GM12878 (cell line): ENCODE data around the gene CDK5R1. TPM values are rescaled to one million over a fixed set of nuclear protein-coding genes. Genes with fewer than 3 reads are reported as not detected.

Experiments
- BACH1 ChIP-seq: fragments of 450-650 bp; IDR thresholded peaks from 2 replicates; pipeline ENCODE4 v1.6.1; 2017; ENCODE audit warnings: mild to moderate bottlenecking, borderline replicate concordance
- BHLHE40 ChIP-seq, 2 experiments: fragments of 450-650 bp in 1 of 2; IDR thresholded peaks; 2 replicates each; pipeline ENCODE4 v1.6.1; 2011 to 2017; ENCODE audit warnings: low read depth in 2 of 2, borderline replicate concordance in 1 of 2, improper control_type of control experiment in 1 of 2, low read length in 1 of 2, mild to moderate bottlenecking in 1 of 2
- FOS ChIP-seq: IDR thresholded peaks from 3 replicates; pipeline ENCODE4 v1.6.1; 2011; ENCODE audit warnings: borderline replicate concordance; ENCODE audit not compliant: insufficient read length; ENCODE audit errors: extremely low read depth
- FOXK2 ChIP-seq: fragments of 450-650 bp; IDR thresholded peaks from 2 replicates; pipeline ENCODE4 v1.6.1; 2017; ENCODE audit warnings: mild to moderate bottlenecking, moderate library complexity
- MXI1 ChIP-seq: fragments of 150-350 bp; IDR thresholded peaks from 2 replicates; pipeline ENCODE4 v1.6.1; 2011; ENCODE audit warnings: low read depth, mild to moderate bottlenecking, inconsistent platforms, low read length, improper control_type of control experiment
- ZBED1 ChIP-seq: IDR thresholded peaks from 2 replicates; pipeline ENCODE4 v1.6.1; 2016; ENCODE audit warnings: borderline replicate concordance
- polyA plus RNA-seq, 11 experiments: library from polyadenylated mRNA; depleted of rRNA in 4 of 11; unstranded in 6 of 11; stranded (reverse) in 5 of 11; fragments of >200 nt; fragmentation: Nextera tagmentation in 4 of 11; fragmentation: Illumina TruSeq in 1 of 11; extraction: Ambion mirVana in 4 of 11; extraction: Trizol in 1 of 11; gene quantifications; 1 replicate in 1 of 11; 2 replicates in 10 of 11; pipeline versions ENCODE4 v1.2.1 to v1.2.3, GENCODE V29; 2011 to 2016; ENCODE audit warnings: inconsistent platforms in 2 of 11, missing spikeins in 2 of 11, low read depth in 1 of 11
- total RNA-seq, 4 experiments: library from RNA; depleted of rRNA in 3 of 4; stranded (reverse); fragments of >200 nt in 3 of 4; fragmentation: Illumina TruSeq in 1 of 4; extraction: Trizol in 1 of 4; gene quantifications; 2 replicates each; pipeline versions ENCODE4 v1.2.1 to v1.2.3, GENCODE V29; 2013 to 2021
- TF ChIP-seq, protein P1 (sequence below): fragments of 450-650 bp; conservative IDR thresholded peaks from 2 replicates; pipeline ENCODE4 v1.6.1; 2017; ENCODE audit warnings: mild to moderate bottlenecking, moderate library complexity
- TF ChIP-seq, protein P2 (sequence below): fragments of 450-650 bp; IDR thresholded peaks from 2 replicates; pipeline ENCODE4 v1.6.1; 2016; ENCODE audit warnings: mild to moderate bottlenecking
- TF ChIP-seq, protein P3 (sequence below): fragments of 450-650 bp; formaldehyde crosslinking; IDR thresholded peaks from 2 replicates; pipeline ENCODE4 v1.4.0; 2022; ENCODE audit warnings: mild to moderate bottlenecking, moderate library complexity
- TF ChIP-seq, protein P4 (sequence below): IDR thresholded peaks from 2 replicates; pipeline ENCODE4 v1.6.1; 2012; ENCODE audit warnings: low read length, inconsistent platforms
- TF ChIP-seq, protein P5 (sequence below): IDR thresholded peaks from 2 replicates; pipeline ENCODE4 v1.6.1; 2012; ENCODE audit warnings: low read depth, low read length, improper control_type of control experiment
- TF ChIP-seq, protein P6 (sequence below): fragments of 450-650 bp; IDR thresholded peaks from 2 replicates; pipeline ENCODE4 v1.6.1; 2018; ENCODE audit warnings: borderline replicate concordance, mild to moderate bottlenecking; ENCODE audit not compliant: partially characterized antibody
- TF ChIP-seq, protein P7 (sequence below): fragments of 450-650 bp; IDR thresholded peaks from 2 replicates; pipeline ENCODE4 v1.6.1; 2018; ENCODE audit warnings: mild to moderate bottlenecking, low read depth, moderate library complexity; ENCODE audit not compliant: partially characterized antibody

CDK5R1 gene
- total and polyA plus RNA-seq, 10 of the 15 experiments (the other 5 are each of a cell fraction or from before 2014, with no cell fraction given): 1.1 to 28.3 (median 12.2) TPM

DNA sequence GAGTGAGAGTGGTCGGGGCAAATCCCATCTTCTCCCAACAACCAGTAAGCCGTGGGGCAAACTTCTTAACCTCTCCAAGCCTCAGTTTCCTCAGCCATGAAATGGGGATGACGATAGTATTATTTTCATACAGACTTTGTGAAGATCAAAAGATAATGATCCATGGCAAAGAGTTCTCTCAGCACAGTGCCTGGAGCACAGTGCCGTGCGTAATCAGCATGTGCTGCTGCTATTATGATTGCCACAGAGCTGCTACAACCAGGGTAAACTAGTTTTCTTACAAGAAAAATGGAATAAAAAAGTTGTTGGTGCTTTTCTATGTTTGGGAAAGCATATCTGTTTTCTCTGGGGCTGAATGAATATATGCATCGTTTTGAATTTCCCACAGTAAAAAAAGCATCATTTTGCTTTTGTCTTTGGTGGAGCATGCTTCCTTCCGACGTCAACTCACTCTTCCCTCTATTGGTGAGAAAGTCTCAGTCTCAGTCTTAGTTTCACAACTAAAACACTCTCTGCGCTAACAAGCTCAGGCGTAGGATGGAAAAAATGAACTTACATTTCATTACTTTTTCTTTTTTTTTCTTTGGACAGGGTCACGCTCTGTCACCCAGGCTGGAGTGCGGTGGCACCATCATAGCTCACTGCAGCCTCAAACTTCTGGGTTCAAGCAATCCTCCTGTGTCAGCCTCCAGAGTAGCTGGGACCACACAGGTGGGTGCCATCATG is 37.2 kb downstream of the CDK5R1 start (continued):
- TF ChIP-seq, protein P1, sequence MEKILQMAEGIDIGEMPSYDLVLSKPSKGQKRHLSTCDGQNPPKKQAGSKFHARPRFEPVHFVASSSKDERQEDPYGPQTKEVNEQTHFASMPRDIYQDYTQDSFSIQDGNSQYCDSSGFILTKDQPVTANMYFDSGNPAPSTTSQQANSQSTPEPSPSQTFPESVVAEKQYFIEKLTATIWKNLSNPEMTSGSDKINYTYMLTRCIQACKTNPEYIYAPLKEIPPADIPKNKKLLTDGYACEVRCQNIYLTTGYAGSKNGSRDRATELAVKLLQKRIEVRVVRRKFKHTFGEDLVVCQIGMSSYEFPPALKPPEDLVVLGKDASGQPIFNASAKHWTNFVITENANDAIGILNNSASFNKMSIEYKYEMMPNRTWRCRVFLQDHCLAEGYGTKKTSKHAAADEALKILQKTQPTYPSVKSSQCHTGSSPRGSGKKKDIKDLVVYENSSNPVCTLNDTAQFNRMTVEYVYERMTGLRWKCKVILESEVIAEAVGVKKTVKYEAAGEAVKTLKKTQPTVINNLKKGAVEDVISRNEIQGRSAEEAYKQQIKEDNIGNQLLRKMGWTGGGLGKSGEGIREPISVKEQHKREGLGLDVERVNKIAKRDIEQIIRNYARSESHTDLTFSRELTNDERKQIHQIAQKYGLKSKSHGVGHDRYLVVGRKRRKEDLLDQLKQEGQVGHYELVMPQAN: peak; percentile 55; the same call in 1 of the 2 replicates
- TF ChIP-seq BHLHE40 (IDR thresholded peaks at IDR 0.05; ENCODE audit: borderline replicate concordance in 1 of 2, low read depth in 2 of 2, low read length in 1 of 2) (peak in 1 of 2 experiments; percentile 47; a peak in 1 of 4 replicates), MXI1 (peak; percentile 37; the same call in 1 of the 2 replicates), FOXK2 (no peak), BACH1 (peak; percentile 58), FOS (no peak), ZBED1 (peak; percentile 69; the same call in 1 of the 2 replicates)
- TF ChIP-seq, protein P2, sequence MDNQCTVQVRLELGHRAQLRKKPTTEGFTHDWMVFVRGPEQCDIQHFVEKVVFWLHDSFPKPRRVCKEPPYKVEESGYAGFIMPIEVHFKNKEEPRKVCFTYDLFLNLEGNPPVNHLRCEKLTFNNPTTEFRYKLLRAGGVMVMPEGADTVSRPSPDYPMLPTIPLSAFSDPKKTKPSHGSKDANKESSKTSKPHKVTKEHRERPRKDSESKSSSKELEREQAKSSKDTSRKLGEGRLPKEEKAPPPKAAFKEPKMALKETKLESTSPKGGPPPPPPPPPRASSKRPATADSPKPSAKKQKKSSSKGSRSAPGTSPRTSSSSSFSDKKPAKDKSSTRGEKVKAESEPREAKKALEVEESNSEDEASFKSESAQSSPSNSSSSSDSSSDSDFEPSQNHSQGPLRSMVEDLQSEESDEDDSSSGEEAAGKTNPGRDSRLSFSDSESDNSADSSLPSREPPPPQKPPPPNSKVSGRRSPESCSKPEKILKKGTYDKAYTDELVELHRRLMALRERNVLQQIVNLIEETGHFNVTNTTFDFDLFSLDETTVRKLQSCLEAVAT: peak; percentile 95
- TF ChIP-seq, protein P3, sequence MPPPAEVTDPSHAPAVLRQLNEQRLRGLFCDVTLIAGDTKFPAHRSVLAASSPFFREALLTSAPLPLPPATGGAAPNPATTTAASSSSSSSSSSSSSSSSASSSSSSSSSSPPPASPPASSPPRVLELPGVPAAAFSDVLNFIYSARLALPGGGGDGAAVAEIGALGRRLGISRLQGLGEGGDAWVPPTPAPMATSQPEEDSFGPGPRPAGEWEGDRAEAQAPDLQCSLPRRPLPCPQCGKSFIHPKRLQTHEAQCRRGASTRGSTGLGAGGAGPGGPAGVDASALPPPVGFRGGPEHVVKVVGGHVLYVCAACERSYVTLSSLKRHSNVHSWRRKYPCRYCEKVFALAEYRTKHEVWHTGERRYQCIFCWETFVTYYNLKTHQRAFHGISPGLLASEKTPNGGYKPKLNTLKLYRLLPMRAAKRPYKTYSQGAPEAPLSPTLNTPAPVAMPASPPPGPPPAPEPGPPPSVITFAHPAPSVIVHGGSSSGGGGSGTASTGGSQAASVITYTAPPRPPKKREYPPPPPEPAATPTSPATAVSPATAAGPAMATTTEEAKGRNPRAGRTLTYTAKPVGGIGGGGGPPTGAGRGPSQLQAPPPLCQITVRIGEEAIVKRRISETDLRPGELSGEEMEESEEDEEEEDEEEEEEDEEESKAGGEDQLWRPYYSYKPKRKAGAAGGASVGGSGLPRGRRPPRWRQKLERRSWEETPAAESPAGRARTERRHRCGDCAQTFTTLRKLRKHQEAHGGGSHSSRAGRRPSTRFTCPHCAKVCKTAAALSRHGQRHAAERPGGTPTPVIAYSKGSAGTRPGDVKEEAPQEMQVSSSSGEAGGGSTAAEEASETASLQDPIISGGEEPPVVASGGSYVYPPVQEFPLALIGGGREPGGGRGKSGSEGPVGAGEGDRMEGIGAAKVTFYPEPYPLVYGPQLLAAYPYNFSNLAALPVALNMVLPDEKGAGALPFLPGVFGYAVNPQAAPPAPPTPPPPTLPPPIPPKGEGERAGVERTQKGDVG: no peak
- TF ChIP-seq, protein P4, sequence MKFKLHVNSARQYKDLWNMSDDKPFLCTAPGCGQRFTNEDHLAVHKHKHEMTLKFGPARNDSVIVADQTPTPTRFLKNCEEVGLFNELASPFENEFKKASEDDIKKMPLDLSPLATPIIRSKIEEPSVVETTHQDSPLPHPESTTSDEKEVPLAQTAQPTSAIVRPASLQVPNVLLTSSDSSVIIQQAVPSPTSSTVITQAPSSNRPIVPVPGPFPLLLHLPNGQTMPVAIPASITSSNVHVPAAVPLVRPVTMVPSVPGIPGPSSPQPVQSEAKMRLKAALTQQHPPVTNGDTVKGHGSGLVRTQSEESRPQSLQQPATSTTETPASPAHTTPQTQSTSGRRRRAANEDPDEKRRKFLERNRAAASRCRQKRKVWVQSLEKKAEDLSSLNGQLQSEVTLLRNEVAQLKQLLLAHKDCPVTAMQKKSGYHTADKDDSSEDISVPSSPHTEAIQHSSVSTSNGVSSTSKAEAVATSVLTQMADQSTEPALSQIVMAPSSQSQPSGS: peak; percentile 95
- TF ChIP-seq, protein P5, sequence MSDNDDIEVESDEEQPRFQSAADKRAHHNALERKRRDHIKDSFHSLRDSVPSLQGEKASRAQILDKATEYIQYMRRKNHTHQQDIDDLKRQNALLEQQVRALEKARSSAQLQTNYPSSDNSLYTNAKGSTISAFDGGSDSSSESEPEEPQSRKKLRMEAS: peak; percentile 65; the same call in 1 of the 2 replicates
- TF ChIP-seq, protein P6, sequence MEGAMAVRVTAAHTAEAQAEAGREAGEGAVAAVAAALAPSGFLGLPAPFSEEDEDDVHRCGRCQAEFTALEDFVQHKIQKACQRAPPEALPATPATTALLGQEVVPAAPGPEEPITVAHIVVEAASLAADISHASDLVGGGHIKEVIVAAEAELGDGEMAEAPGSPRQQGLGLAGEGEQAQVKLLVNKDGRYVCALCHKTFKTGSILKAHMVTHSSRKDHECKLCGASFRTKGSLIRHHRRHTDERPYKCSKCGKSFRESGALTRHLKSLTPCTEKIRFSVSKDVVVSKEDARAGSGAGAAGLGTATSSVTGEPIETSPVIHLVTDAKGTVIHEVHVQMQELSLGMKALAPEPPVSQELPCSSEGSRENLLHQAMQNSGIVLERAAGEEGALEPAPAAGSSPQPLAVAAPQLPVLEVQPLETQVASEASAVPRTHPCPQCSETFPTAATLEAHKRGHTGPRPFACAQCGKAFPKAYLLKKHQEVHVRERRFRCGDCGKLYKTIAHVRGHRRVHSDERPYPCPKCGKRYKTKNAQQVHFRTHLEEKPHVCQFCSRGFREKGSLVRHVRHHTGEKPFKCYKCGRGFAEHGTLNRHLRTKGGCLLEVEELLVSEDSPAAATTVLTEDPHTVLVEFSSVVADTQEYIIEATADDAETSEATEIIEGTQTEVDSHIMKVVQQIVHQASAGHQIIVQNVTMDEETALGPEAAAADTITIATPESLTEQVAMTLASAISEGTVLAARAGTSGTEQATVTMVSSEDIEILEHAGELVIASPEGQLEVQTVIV: no peak
- TF ChIP-seq, protein P7, sequence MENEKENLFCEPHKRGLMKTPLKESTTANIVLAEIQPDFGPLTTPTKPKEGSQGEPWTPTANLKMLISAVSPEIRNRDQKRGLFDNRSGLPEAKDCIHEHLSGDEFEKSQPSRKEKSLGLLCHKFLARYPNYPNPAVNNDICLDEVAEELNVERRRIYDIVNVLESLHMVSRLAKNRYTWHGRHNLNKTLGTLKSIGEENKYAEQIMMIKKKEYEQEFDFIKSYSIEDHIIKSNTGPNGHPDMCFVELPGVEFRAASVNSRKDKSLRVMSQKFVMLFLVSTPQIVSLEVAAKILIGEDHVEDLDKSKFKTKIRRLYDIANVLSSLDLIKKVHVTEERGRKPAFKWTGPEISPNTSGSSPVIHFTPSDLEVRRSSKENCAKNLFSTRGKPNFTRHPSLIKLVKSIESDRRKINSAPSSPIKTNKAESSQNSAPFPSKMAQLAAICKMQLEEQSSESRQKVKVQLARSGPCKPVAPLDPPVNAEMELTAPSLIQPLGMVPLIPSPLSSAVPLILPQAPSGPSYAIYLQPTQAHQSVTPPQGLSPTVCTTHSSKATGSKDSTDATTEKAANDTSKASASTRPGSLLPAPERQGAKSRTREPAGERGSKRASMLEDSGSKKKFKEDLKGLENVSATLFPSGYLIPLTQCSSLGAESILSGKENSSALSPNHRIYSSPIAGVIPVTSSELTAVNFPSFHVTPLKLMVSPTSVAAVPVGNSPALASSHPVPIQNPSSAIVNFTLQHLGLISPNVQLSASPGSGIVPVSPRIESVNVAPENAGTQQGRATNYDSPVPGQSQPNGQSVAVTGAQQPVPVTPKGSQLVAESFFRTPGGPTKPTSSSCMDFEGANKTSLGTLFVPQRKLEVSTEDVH: no peak
